Loucy (cell line): ENCODE data around the gene FALEC.

ENCODE experiments used
- EZH2phosphoT487 ChIP-seq: fragments of 200-600 bp; IDR thresholded peaks from 2 replicates; pipeline ENCODE4 v1.6.1; 2018; ENCODE audit warnings: antibody characterized with exemption, mild to moderate bottlenecking, moderate library complexity, borderline replicate concordance
- TF ChIP-seq, protein P1 (sequence below): fragments of 200-600 bp; sonication (generic); conservative IDR thresholded peaks from 2 replicates; pipeline ENCODE4 v1.5.1; 2014; ENCODE audit warnings: mild to moderate bottlenecking, antibody characterized with exemption, low read length

DNA sequence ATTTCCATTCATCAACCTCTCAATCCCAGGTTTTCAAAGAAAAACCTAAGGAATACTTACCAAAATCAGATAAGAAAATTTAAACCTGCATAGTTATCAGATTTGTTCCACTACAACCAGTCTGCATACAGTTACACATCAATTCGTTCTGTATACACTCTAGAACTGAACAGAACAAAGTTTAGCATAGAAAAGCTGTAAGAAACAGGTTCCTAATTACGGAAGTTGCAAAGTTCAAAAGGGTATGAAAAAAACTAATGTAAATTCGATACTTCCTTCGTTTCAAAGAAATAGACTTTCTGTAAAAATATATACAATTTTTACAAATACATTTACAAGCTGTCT, 60.8 kb downstream of the FALEC start:
- TF ChIP-seq, protein P1, sequence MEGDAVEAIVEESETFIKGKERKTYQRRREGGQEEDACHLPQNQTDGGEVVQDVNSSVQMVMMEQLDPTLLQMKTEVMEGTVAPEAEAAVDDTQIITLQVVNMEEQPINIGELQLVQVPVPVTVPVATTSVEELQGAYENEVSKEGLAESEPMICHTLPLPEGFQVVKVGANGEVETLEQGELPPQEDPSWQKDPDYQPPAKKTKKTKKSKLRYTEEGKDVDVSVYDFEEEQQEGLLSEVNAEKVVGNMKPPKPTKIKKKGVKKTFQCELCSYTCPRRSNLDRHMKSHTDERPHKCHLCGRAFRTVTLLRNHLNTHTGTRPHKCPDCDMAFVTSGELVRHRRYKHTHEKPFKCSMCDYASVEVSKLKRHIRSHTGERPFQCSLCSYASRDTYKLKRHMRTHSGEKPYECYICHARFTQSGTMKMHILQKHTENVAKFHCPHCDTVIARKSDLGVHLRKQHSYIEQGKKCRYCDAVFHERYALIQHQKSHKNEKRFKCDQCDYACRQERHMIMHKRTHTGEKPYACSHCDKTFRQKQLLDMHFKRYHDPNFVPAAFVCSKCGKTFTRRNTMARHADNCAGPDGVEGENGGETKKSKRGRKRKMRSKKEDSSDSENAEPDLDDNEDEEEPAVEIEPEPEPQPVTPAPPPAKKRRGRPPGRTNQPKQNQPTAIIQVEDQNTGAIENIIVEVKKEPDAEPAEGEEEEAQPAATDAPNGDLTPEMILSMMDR: no peak
- TF ChIP-seq EZH2phosphoT487: no peak
